Right forelimb (tissue), 1 donor: ENCODE data around the gene MYBBP1A.
"Not testable (repeated sequence)": the region's sequence is repeated elsewhere in the genome, so short reads cannot be mapped to it uniquely, and the experiment has no call there.

Source experiments
- DNase-seq: peaks from one replicate; pipeline ENCODE4 v3.0.0-alpha.2; 2018

Gene MYBBP1A

GRCh38 chr17:4588391-4588790 lies 33.2 kb upstream of the MYBBP1A start:
- no peak for DNase-seq

DNA sequence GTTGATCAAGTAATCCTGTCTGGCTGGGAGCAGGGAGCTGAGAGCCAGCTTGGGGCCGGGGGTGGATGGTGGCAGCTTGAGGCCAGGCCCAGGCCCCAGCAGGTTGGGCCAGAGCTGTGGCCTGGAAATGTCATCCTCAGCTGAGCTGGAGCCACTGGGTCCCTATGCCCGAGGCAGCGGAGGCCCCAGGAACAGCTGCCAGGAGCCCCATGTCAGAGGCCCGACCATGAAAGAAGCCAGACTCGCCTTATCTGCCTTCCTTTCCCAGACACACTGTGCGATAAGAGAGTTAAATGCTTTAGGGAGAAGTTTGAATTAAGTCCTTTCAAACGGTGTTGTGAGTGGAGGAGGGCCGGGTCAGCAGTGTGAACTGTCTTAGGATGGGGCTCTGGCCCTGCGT lies 32.6 kb upstream of the MYBBP1A start:
- DNase-seq = no peak

- no peak for DNase-seq
These were observed 32.0 kb upstream of the MYBBP1A start for GRCh38 chr17:4587195-4587594.

DNA sequence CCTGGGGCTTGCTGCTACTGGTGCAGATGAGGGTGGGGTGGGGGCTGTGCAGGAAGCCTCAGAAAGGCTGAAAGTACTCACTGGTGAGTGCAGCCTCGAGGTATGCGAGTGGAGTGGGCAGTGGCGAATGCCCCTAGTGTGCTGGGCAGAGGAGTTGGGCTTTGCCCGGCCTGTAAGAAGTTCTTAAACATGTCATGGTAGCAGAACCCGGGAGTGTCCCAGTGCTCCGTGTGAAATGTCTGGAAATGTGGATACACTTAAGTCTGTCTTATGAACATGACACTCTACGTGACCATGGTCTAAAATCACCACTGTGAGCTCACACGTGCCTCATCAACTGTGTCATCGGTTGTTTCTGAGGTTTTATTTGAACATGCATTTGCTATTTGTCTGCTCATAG lies 30.9 kb upstream of the MYBBP1A start:
- no peak for DNase-seq

DNA sequence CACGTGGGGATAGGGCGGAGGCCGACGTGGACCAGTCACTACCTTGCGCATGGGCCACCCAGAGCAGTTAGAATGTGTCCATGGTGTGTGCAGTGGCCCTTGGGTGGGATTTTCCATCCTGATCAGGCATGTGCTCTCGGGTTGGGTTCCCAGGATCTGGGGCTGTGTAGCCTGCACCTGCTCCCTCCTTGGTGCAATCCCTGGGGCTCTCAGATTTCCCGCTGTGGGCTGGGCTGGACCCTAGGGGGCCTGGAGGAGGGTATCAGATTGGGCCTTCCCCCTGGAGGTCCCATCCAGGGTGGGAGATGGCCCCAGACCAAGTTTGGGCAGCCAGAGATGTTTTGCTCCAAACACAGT lies 30.4 kb upstream of the MYBBP1A start:
- DNase-seq = no peak

DNA sequence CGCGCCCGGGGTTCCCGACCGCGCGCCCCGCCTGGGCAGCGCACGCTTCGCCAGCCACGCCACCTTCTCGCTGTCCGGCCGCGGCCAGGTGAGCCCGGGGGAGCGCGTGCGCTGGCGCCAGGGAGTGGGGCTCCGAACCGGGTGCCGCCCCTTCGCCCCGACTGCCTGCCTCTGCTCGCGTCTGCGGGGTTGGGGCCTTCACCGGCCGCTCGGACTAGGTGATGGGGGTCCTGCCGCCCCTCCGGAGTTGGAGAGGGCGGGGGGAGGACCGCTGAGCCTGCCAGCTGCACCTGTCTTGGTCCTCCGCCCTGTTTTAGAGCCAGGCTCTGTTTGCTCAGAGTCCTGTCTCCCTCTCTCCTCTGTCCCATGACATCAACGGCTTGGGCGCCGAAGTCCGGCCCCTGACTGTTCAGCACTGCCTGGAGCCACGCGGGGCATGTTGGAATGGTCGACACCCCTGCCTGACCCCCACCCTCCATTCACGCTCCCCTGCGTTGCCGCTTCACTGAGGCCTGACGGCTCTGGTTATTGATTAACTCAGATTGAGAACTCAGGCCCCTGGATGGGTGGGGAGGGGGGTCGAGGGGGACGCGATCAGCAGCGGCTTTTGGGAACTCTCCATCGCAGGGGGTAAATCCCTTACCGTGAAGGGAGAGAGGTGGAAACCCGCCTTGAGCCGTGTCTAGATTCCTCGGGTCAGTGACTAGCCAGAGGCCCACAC lies 29.9 kb upstream of the MYBBP1A start:
- no peak for DNase-seq

GRCh38 chr17:4584101-4584916 lies 29.1 kb upstream of the MYBBP1A start, which contains the start of gene SMTNL2:
Gene SMTNL2 (plus strand): TSS chr17:4584529. CDS start chr17:4584606, 77 bp downstream.
- DNase-seq = peak; percentile 64

DNA sequence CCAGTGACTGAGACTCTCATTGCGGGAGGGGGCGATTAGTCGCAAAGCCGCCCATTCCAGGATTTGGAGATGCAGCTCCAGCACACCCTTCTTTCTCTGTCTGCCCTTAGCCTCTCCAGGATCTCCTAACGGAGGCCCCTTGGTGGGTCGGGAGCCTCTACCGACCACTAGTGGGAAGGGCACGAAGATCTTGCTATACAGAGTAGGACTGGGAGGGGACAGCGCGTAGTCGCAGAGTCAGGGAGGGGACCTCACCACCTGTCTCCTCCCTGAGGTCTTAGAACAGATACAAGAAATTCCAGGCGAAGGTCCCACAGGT lies 28.6 kb upstream of the MYBBP1A start:
- DNase-seq = no peak

GRCh38 chr17:4583206-4583605 lies 28.0 kb upstream of the MYBBP1A start:
- no peak for DNase-seq

- DNase-seq = no peak
These were observed 27.5 kb upstream of the MYBBP1A start for GRCh38 chr17:4582691-4583090.

- DNase-seq = no peak
These were observed 26.9 kb upstream of the MYBBP1A start for GRCh38 chr17:4582101-4582501.

GRCh38 chr17:4580291-4580690 lies 25.1 kb upstream of the MYBBP1A start:
- no peak for DNase-seq

- no peak for DNase-seq
These were observed 24.5 kb upstream of the MYBBP1A start for GRCh38 chr17:4579678-4580077.

DNA sequence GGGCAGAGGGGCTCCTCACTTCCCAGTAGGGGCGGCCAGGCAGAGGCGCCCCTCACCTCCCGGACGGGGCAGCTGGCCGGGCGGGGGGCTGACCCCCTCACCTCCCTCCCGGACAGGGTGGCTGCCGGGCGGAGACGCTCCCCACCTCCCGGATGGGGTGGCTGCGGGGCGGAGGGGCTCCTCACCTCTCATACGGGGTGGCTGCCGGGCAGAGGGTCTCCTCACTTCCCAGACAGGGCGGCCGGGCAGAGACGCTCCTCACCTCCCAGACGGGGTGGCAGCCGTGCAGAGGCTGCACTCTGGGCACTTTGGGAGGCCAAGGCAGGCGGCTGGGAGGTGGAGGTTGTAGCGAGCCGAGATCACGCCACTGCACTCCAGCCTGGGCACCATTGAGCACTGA lies 23.2 kb upstream of the MYBBP1A start:
- DNase-seq = not testable (repeated sequence)

DNA sequence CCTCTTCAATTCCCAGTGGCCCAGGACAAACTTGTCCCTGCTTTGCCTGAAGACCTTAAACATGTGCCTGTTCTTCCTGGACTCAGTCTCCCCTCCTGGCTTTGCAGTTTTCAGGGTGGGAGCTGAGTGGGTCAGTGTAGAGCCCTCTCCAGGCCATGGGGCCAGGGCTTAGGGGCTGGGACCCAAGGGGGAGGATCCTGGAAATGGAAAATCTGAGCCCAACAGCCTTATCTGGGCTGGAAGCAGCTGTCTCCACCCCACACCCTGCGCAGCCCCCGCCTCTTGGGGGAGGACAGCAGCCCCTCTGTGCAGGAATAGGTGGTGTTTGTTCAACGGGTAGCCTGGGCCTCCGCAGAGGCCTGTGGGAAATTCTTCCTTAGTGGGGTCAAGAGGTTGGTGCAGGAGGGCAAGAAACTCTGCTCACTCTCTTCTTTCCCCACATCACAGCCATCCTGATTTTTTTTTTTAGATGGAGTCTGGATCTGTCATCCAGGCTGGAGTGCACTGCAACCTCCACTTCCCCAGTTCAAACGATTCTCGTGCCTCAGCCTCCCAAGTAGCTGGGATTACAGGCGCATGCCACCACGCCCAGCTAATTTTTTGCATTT lies 22.3 kb upstream of the MYBBP1A start:
- DNase-seq = no peak

DNA sequence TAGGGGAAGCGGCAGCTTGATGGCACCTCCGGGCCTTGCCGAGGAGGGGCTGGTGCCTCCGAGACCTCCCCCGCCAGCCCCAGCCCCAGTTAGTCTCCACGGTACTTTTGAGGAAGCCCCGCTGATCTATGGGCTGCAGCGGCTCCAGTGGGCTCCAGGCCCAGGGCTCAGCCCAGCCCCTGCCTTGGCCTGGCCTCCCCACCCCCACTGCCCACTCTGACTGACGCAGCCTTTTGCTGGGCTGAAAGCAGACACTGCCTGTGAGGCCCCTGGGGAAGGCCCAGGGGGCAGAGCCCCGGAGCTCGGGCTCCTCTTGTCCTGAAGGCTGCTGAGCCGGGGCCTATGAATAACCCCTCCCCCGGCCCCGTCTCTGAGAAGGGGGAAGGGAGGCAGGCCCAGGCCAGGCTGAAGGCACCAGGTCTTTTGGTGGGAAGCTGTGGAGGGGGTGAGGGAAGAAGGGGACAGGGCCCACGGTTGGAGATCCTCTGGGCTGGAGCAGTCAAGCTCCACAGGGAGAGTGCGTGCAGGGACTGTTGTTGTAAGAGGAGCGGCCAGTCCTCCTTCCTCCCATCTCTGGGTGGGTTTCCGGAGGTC lies 21.6 kb upstream of the MYBBP1A start:
- DNase-seq = no peak

GRCh38 chr17:4576161-4576558 lies 21.0 kb upstream of the MYBBP1A start:
- DNase-seq = no peak

DNA sequence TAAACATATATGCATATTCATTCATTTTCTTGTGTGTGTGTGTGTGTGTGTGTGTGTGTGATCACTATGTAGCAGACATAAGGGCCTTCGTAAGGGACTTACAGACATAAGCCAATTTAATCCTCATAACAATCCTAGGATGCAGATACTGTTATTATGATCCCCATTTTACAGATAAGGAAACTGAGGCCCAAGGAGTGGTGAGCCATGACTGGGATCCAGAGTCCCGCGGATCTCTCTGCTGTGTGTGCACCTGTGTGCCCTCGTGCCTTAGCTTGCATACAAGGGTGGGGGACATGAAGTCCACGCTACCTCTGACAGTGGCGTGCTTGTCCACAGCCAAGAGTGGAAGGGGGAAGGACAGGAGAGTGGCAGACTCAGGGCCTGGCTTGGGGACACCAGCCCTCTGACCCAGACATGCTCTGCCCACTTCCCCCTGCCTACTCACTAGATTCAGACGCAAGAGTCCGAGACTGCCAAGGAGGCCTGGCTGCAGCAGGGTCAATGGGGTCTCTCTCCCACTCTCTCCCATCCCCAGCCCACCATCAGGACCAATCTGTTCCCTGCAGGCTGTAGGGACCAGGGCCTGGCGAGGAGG lies 19.4 kb upstream of the MYBBP1A start:
- DNase-seq = no peak

GRCh38 chr17:4573669-4574068 lies 18.5 kb upstream of the MYBBP1A start:
- DNase-seq = no peak

- no peak for DNase-seq
These were observed 17.9 kb upstream of the MYBBP1A start for GRCh38 chr17:4573115-4573514.

GRCh38 chr17:4572131-4572530 lies 16.9 kb upstream of the MYBBP1A start:
- no peak for DNase-seq

DNA sequence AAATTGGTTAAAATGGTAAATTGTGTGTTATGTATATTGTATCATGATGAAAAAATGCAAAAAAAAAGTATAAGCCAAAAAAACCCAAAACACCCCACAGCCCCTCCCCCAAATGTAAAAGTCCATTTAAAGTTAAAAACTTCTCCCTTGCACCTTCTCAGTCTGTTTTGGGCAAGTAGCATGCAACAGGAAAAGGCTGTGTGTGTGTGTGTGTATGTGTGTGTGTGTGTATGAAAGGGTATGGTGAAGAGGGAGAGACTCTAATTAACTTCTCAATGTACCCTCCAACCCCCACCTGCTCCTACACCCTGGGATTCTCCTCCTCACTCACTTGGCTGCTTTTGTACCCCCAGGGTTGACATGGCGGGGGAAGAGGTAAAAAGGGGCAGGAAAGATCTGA lies 14.4 kb upstream of the MYBBP1A start:
- no peak for DNase-seq

DNA sequence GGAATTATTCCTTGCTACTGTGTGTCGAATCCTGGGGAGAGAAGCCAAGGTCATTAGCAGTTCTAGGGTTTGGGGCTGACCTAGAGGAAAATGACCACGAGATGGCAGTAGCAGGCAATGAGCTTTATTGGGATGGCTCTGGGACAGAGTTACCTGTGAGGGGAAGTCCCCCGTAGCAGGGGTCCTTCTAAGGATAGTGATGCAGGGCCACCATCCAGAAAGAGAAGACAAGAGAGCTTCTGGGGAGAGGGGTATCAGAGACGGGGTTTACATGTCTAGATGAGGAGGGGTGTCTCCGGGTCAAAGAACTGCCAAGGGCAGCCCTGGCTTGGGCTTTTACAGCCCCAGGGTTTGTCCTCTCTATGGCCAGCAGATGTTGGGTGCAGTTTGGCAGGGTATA lies 11.6 kb upstream of the MYBBP1A start:
- peak; percentile 63 for DNase-seq
